ENCODE results near the gene FLVCR2. TPM values are rescaled to one million over a fixed set of nuclear protein-coding genes. Genes with fewer than 3 reads are reported as not detected.

FLVCR2 gene
- total and polyA plus RNA-seq, 2 of the 13 experiments (the other 11 are each of a cell fraction or from before 2014, with no cell fraction given): 9.9 to 10.5 TPM

DNA sequence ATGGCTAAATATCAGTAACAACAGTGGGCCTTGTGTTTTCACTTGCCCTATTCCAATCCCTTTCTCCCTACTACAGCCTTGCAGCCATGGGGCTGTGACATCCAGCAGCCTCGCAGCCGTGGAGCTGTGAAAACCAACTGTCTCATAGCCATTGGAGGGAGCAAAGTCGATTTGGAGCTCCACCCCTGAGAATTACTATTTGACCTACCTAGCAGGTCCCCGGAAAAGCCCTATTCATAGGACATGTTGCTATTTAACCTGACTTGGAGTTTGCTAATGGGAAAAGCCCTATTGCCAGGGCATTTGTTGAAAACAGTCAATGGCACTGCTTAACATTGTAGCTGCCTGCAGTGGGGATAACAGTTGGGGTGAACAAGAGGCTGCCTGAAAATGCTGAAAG, 49.0 kb downstream of the FLVCR2 start (continued):
- peak; percentile 54 for TF ChIP-seq SALL1 (CRISPR knock-in tag; IDR thresholded peaks at IDR 0.05)
- peak; percentile 85 for TF ChIP-seq PHF21A (CRISPR knock-in tag; IDR thresholded peaks at IDR 0.05)
- no peak for TF ChIP-seq SNAPC2 (CRISPR knock-in tag; IDR thresholded peaks at IDR 0.05)
- no peak for TF ChIP-seq NRL (CRISPR knock-in tag; IDR thresholded peaks at IDR 0.05; ENCODE audit: borderline replicate concordance)
- TF ChIP-seq RERE (CRISPR knock-in tag; IDR thresholded peaks at IDR 0.05; ENCODE audit: low read depth): no peak
- TF ChIP-seq, protein P1, sequence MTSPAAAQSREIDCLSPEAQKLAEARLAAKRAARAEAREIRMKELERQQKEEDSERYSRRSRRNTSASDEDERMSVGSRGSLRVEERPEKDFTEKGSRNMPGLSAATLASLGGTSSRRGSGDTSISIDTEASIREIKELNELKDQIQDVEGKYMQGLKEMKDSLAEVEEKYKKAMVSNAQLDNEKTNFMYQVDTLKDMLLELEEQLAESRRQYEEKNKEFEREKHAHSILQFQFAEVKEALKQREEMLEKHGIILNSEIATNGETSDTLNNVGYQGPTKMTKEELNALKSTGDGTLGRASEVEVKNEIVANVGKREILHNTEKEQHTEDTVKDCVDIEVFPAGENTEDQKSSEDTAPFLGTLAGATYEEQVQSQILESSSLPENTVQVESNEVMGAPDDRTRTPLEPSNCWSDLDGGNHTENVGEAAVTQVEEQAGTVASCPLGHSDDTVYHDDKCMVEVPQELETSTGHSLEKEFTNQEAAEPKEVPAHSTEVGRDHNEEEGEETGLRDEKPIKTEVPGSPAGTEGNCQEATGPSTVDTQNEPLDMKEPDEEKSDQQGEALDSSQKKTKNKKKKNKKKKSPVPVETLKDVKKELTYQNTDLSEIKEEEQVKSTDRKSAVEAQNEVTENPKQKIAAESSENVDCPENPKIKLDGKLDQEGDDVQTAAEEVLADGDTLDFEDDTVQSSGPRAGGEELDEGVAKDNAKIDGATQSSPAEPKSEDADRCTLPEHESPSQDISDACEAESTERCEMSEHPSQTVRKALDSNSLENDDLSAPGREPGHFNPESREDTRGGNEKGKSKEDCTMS (CRISPR knock-in tag; conservative IDR thresholded peaks at IDR 0.05): no peak
- TF ChIP-seq MYC (CRISPR knock-in tag; IDR thresholded peaks at IDR 0.05; ENCODE audit: borderline replicate concordance): no peak
- no peak for TF ChIP-seq MBD4 (IDR thresholded peaks at IDR 0.05; ENCODE audit: borderline replicate concordance, low read length)
- no peak for TF ChIP-seq HES4 (CRISPR knock-in tag; IDR thresholded peaks at IDR 0.05; ENCODE audit: borderline replicate concordance)
- TF ChIP-seq, protein P2, sequence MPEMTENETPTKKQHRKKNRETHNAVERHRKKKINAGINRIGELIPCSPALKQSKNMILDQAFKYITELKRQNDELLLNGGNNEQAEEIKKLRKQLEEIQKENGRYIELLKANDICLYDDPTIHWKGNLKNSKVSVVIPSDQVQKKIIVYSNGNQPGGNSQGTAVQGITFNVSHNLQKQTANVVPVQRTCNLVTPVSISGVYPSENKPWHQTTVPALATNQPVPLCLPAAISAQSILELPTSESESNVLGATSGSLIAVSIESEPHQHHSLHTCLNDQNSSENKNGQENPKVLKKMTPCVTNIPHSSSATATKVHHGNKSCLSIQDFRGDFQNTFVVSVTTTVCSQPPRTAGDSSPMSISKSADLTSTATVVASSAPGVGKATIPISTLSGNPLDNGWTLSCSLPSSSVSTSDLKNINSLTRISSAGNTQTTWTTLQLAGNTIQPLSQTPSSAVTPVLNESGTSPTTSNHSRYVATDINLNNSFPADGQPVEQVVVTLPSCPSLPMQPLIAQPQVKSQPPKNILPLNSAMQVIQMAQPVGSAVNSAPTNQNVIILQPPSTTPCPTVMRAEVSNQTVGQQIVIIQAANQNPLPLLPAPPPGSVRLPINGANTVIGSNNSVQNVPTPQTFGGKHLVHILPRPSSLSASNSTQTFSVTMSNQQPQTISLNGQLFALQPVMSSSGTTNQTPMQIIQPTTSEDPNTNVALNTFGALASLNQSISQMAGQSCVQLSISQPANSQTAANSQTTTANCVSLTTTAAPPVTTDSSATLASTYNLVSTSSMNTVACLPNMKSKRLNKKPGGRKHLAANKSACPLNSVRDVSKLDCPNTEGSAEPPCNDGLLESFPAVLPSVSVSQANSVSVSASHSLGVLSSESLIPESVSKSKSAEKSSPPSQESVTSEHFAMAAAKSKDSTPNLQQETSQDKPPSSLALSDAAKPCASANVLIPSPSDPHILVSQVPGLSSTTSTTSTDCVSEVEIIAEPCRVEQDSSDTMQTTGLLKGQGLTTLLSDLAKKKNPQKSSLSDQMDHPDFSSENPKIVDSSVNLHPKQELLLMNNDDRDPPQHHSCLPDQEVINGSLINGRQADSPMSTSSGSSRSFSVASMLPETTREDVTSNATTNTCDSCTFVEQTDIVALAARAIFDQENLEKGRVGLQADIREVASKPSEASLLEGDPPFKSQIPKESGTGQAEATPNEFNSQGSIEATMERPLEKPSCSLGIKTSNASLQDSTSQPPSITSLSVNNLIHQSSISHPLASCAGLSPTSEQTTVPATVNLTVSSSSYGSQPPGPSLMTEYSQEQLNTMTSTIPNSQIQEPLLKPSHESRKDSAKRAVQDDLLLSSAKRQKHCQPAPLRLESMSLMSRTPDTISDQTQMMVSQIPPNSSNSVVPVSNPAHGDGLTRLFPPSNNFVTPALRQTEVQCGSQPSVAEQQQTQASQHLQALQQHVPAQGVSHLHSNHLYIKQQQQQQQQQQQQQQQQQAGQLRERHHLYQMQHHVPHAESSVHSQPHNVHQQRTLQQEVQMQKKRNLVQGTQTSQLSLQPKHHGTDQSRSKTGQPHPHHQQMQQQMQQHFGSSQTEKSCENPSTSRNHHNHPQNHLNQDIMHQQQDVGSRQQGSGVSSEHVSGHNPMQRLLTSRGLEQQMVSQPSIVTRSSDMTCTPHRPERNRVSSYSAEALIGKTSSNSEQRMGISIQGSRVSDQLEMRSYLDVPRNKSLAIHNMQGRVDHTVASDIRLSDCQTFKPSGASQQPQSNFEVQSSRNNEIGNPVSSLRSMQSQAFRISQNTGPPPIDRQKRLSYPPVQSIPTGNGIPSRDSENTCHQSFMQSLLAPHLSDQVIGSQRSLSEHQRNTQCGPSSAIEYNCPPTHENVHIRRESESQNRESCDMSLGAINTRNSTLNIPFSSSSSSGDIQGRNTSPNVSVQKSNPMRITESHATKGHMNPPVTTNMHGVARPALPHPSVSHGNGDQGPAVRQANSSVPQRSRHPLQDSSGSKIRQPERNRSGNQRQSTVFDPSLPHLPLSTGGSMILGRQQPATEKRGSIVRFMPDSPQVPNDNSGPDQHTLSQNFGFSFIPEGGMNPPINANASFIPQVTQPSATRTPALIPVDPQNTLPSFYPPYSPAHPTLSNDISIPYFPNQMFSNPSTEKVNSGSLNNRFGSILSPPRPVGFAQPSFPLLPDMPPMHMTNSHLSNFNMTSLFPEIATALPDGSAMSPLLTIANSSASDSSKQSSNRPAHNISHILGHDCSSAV (CRISPR knock-in tag; IDR thresholded peaks at IDR 0.05; ENCODE audit: borderline replicate concordance): no peak
- TF ChIP-seq SMYD3 (CRISPR knock-in tag; IDR thresholded peaks at IDR 0.05): no peak
- no peak for TF ChIP-seq ZNF672 (CRISPR knock-in tag; IDR thresholded peaks at IDR 0.05)
- TF ChIP-seq ZNF749 (CRISPR knock-in tag; IDR thresholded peaks at IDR 0.05; ENCODE audit: borderline replicate concordance): no peak
- no peak for TF ChIP-seq SMC3 (IDR thresholded peaks at IDR 0.05; ENCODE audit: low read length)
- TF ChIP-seq MXI1 (IDR thresholded peaks at IDR 0.05; ENCODE audit: borderline replicate concordance, low read depth, low read length): no peak

Data from HepG2 (cell line).